Fibroblast of the aortic adventitia (primary cell): ENCODE data around the gene ADD2. TPM values are rescaled to one million over a fixed set of nuclear protein-coding genes. Genes with fewer than 3 reads are reported as not detected.

Experiments
- DNase-seq: peaks from one replicate; pipeline ENCODE4 v3.0.0-alpha.2; 2010; ENCODE audit warnings: low read depth
- H3K4me3 ChIP-seq: 2 replicates; pipeline ENCODE4 v1.5.1; 2011; ENCODE audit warnings: low read depth, mild to moderate bottlenecking, control low read depth, low read length, moderate library complexity
- small RNA-seq: library from RNA; depleted of rRNA; stranded (forward); fragments of <200 nt; gene quantifications from one replicate; pipeline ENCODE3, GENCODE V24; 2012
- total RNA-seq: library from RNA; depleted of rRNA; stranded (reverse); fragments of >200 nt; gene quantifications from 2 replicates; pipeline ENCODE4 v1.2.3, GENCODE V29; 2012; ENCODE audit warnings: low replicate concordance
- TF ChIP-seq, protein P1 (sequence below): IDR thresholded peaks from 2 replicates; pipeline ENCODE4 v1.5.1; 2011; ENCODE audit warnings: mild to moderate bottlenecking, low read length, control low read depth, inconsistent platforms; ENCODE audit not compliant: insufficient read depth

Gene ADD2
- total RNA-seq, 1 donor, result 0.36 TPM

DNA sequence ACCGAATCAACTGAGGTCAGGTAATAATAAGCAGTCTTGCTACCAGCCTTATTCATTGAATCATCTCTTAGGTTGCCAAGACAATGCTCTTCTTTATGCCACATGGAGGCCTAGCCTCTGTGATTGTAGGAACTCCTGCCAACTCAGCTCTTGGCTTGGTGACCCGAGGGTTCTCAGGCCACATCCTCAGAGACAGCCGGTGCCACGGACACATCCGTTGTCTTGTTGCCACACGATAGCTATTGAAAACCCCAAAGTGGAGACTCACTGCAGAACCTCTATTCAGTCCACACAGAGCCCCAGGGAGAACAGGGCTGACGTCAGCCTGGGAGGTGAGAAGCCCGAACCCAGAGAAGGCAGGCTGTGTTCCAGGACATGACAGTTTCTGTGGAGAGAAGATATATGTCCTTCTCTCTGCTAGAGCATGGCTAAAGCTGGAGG, 160.9 kb downstream of the ADD2 start:
- no peak for DNase-seq
- no peak overlapping the region for H3K4me3 ChIP-seq
- TF ChIP-seq, protein P1, sequence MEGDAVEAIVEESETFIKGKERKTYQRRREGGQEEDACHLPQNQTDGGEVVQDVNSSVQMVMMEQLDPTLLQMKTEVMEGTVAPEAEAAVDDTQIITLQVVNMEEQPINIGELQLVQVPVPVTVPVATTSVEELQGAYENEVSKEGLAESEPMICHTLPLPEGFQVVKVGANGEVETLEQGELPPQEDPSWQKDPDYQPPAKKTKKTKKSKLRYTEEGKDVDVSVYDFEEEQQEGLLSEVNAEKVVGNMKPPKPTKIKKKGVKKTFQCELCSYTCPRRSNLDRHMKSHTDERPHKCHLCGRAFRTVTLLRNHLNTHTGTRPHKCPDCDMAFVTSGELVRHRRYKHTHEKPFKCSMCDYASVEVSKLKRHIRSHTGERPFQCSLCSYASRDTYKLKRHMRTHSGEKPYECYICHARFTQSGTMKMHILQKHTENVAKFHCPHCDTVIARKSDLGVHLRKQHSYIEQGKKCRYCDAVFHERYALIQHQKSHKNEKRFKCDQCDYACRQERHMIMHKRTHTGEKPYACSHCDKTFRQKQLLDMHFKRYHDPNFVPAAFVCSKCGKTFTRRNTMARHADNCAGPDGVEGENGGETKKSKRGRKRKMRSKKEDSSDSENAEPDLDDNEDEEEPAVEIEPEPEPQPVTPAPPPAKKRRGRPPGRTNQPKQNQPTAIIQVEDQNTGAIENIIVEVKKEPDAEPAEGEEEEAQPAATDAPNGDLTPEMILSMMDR, result no peak

Small RNAs within 50 kb of the gene (small RNA-seq; reads per million reads assigned to genes)
- gene HMGN2P21, result not detected

Other genes with a start within 250 kb of the ADD2 start
- gene TGFA, start 214.4 kb downstream of the ADD2 start, total RNA-seq, result not detected in 2 replicates
- not detected in 2 replicates for gene FIGLA, start 22.4 kb upstream of the ADD2 start, total RNA-seq
- not detected in 2 replicates for gene CLEC4F, start 52.4 kb upstream of the ADD2 start, total RNA-seq
- gene CD207, start 67.6 kb upstream of the ADD2 start, total RNA-seq, result not detected in 2 replicates
- 0.82 and 1.4 TPM in 2 replicates for gene VAX2, start 132.4 kb upstream of the ADD2 start, total RNA-seq
- 0.09 and 0.57 TPM in 2 replicates for gene ATP6V1B1, start 167.7 kb upstream of the ADD2 start, total RNA-seq
- gene ANKRD53, start 210.4 kb upstream of the ADD2 start, total RNA-seq, result 1.1 and 6.5 TPM in 2 replicates
- 11.8 and 44.2 TPM in 2 replicates for gene TEX261, start 226.7 kb upstream of the ADD2 start, total RNA-seq